Esophagus mucosa (tissue), 1 donor: ENCODE data around the gene RPS18. TPM values are rescaled to one million over a fixed set of nuclear protein-coding genes. Genes with fewer than 3 reads are reported as not detected.
"Not testable (repeated sequence)": the region's sequence is repeated elsewhere in the genome, so short reads cannot be mapped to it uniquely, and the experiment has no call there.

Source experiments
- ATAC-seq: fragments of 200-7000 bp; cut with Tn5 transposase; one replicate; pipeline ENCODE4 v1.9.1; 2020
- total RNA-seq: library from RNA; stranded (reverse); gene quantifications from one replicate; pipeline ENCODE4 v1.2.4, GENCODE V29; 2023
- donor health status: DM: yes; HTN: yes; CAD: no.

RPS18 gene
- 3,499 TPM for total RNA-seq

- ATAC-seq = peak; percentile 86
Observed at GRCh38 chr6:33271468-33272274, at the start of gene RPS18, which contains the start of gene VPS52. RPS18 (plus strand) TSS chr6:33272075; CDS start chr6:33272120, 45 bp downstream. VPS52 (minus strand) TSS chr6:33271876; CDS start chr6:33271675, 201 bp downstream.

GRCh38 chr6:33226503-33227120, 45.3 kb upstream of the RPS18 start:
- not testable (repeated sequence) for ATAC-seq

GRCh38 chr6:33235221-33235634, 36.6 kb upstream of the RPS18 start:
- ATAC-seq = no peak

GRCh38 chr6:33236328-33236727, 35.5 kb upstream of the RPS18 start:
- ATAC-seq = no peak

GRCh38 chr6:33236852-33237251, 35.0 kb upstream of the RPS18 start:
- ATAC-seq = no peak

GRCh38 chr6:33237741-33238140, 34.1 kb upstream of the RPS18 start:
- no peak for ATAC-seq

GRCh38 chr6:33241968-33242367, 29.9 kb upstream of the RPS18 start:
- ATAC-seq = no peak

GRCh38 chr6:33243476-33243875, 28.4 kb upstream of the RPS18 start:
- no peak for ATAC-seq

- ATAC-seq = peak; percentile 75
Observed at GRCh38 chr6:33247977-33248642, 23.8 kb upstream of the RPS18 start.

- peak; percentile 4 for ATAC-seq
Observed at GRCh38 chr6:33248643-33248931, 23.3 kb upstream of the RPS18 start.

- peak; percentile 96 for ATAC-seq
Observed at GRCh38 chr6:33248932-33249731, 22.7 kb upstream of the RPS18 start.

- peak; percentile 1 for ATAC-seq
Observed at GRCh38 chr6:33249732-33250630, 21.9 kb upstream of the RPS18 start.

- no peak for ATAC-seq
Observed at GRCh38 chr6:33250731-33251130, 21.1 kb upstream of the RPS18 start.

GRCh38 chr6:33251395-33252012, 20.4 kb upstream of the RPS18 start:
- no peak for ATAC-seq

- no peak for ATAC-seq
Observed at GRCh38 chr6:33252759-33253158, 19.1 kb upstream of the RPS18 start.

GRCh38 chr6:33254591-33254990, 17.3 kb upstream of the RPS18 start:
- ATAC-seq = no peak

- no peak for ATAC-seq
Observed at GRCh38 chr6:33259032-33259431, 12.8 kb upstream of the RPS18 start.

GRCh38 chr6:33262490-33262889, 9.4 kb upstream of the RPS18 start:
- not testable (repeated sequence) for ATAC-seq

GRCh38 chr6:33264015-33264414, 7.9 kb upstream of the RPS18 start:
- no peak for ATAC-seq

GRCh38 chr6:33271117-33271467, 783 bp upstream of the RPS18 start:
- ATAC-seq = peak; percentile 22
